Astrocyte (in vitro differentiated cells and primary cell): Measurements from ENCODE around the gene RGS5.

Experiments
- EZH2 ChIP-seq: IDR thresholded peaks from 2 replicates; pipeline ENCODE4 v1.6.1; 2012; ENCODE audit warnings: mild to moderate bottlenecking, low read length, inconsistent platforms; ENCODE audit not compliant: insufficient read depth
- TF ChIP-seq, protein P1 (sequence below): IDR thresholded peaks from 2 replicates; pipeline ENCODE4 v1.5.1; 2011; ENCODE audit warnings: low read depth, mild to moderate bottlenecking, inconsistent platforms, low read length, moderate library complexity; ENCODE audit not compliant: insufficient read depth

- TF ChIP-seq, protein P1, sequence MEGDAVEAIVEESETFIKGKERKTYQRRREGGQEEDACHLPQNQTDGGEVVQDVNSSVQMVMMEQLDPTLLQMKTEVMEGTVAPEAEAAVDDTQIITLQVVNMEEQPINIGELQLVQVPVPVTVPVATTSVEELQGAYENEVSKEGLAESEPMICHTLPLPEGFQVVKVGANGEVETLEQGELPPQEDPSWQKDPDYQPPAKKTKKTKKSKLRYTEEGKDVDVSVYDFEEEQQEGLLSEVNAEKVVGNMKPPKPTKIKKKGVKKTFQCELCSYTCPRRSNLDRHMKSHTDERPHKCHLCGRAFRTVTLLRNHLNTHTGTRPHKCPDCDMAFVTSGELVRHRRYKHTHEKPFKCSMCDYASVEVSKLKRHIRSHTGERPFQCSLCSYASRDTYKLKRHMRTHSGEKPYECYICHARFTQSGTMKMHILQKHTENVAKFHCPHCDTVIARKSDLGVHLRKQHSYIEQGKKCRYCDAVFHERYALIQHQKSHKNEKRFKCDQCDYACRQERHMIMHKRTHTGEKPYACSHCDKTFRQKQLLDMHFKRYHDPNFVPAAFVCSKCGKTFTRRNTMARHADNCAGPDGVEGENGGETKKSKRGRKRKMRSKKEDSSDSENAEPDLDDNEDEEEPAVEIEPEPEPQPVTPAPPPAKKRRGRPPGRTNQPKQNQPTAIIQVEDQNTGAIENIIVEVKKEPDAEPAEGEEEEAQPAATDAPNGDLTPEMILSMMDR = no peak
- TF ChIP-seq EZH2 = no peak
Observed at GRCh38 chr1:163147019-163147418, 55.7 kb downstream of the RGS5 start.
